GM23338 (cell line): ENCODE measurements around the gene PCDHB15.

Source experiments
- CREB1 ChIP-seq: fragments of 250-450 bp; sonication (Bioruptor Pico); IDR thresholded peaks from 2 replicates; pipeline ENCODE4 v1.5.0; 2020; ENCODE audit warnings: low read depth, mild to moderate bottlenecking, moderate library complexity
- CTCF ChIP-seq, 2 experiments: fragments of 200-600 bp in 1 of 2; sonication (generic) in 1 of 2; conservative IDR thresholded peaks; 2 replicates each; pipeline versions ENCODE4 v1.5.1 to v1.6.1; 2016 to 2017; ENCODE audit warnings: antibody characterized with exemption in 2 of 2, low read depth in 2 of 2, mild to moderate bottlenecking in 2 of 2, moderate library complexity in 1 of 2
- ETS1 ChIP-seq: IDR thresholded peaks from 2 replicates; pipeline ENCODE4 v1.6.1; 2016; ENCODE audit warnings: antibody characterized with exemption
- EZH2 ChIP-seq: fragments of 200-600 bp; sonication (generic); IDR thresholded peaks from one replicate; pipeline ENCODE4 v1.8.0; 2017; ENCODE audit warnings: antibody characterized with exemption, mild to moderate bottlenecking, low read depth; ENCODE audit not compliant: unreplicated experiment
- EZH2phosphoT487 ChIP-seq: fragments of 200-600 bp; sonication (generic); IDR thresholded peaks from one replicate; pipeline ENCODE4 v1.8.1; 2018; ENCODE audit warnings: antibody characterized with exemption; ENCODE audit not compliant: unreplicated experiment
- JUNB ChIP-seq: IDR thresholded peaks from one replicate; pipeline ENCODE4 v1.6.1; 2016; ENCODE audit warnings: antibody characterized with exemption; ENCODE audit not compliant: unreplicated experiment
- NANOG ChIP-seq: IDR thresholded peaks from 2 replicates; pipeline ENCODE4 v1.6.1; 2016; ENCODE audit warnings: antibody characterized with exemption, borderline replicate concordance
- POLR2AphosphoS5 ChIP-seq: IDR thresholded peaks from 2 replicates; pipeline ENCODE4 v1.6.1; 2016; ENCODE audit warnings: antibody characterized with exemption, low read depth
- REST ChIP-seq: IDR thresholded peaks from one replicate; pipeline ENCODE4 v1.6.1; 2018; ENCODE audit warnings: antibody characterized with exemption; ENCODE audit not compliant: unreplicated experiment
- ZNF114 ChIP-seq: fragments of 250-450 bp; sonication (Bioruptor Pico); IDR thresholded peaks from 2 replicates; pipeline ENCODE4 v1.5.0; 2020; ENCODE audit warnings: mild to moderate bottlenecking, moderate library complexity
- ZNF331 ChIP-seq: fragments of 250-450 bp; sonication (Bioruptor Pico); IDR thresholded peaks from 2 replicates; pipeline ENCODE4 v1.5.0; 2020; ENCODE audit warnings: low read depth, mild to moderate bottlenecking, moderate library complexity
- TF ChIP-seq, protein P1 (sequence below): fragments of 250-450 bp; sonication (Bioruptor Pico); IDR thresholded peaks from 2 replicates; pipeline ENCODE4 v1.5.0; 2020; ENCODE audit warnings: mild to moderate bottlenecking, moderate library complexity

GRCh38 chr5:141272906-141273305 lies 27.7 kb downstream of the PCDHB15 start:
- TF ChIP-seq CTCF (conservative IDR thresholded peaks at IDR 0.05; ENCODE audit: low read depth in 2 of 2) (peak; percentile 72 to 73), CREB1 (no peak), EZH2 (no peak), POLR2AphosphoS5 (no peak), EZH2phosphoT487 (no peak), ETS1 (no peak), REST (no peak), JUNB (no peak), ZNF331 (CRISPR knock-in tag) (no peak), NANOG (no peak), ZNF114 (no peak)
- TF ChIP-seq, protein P1, sequence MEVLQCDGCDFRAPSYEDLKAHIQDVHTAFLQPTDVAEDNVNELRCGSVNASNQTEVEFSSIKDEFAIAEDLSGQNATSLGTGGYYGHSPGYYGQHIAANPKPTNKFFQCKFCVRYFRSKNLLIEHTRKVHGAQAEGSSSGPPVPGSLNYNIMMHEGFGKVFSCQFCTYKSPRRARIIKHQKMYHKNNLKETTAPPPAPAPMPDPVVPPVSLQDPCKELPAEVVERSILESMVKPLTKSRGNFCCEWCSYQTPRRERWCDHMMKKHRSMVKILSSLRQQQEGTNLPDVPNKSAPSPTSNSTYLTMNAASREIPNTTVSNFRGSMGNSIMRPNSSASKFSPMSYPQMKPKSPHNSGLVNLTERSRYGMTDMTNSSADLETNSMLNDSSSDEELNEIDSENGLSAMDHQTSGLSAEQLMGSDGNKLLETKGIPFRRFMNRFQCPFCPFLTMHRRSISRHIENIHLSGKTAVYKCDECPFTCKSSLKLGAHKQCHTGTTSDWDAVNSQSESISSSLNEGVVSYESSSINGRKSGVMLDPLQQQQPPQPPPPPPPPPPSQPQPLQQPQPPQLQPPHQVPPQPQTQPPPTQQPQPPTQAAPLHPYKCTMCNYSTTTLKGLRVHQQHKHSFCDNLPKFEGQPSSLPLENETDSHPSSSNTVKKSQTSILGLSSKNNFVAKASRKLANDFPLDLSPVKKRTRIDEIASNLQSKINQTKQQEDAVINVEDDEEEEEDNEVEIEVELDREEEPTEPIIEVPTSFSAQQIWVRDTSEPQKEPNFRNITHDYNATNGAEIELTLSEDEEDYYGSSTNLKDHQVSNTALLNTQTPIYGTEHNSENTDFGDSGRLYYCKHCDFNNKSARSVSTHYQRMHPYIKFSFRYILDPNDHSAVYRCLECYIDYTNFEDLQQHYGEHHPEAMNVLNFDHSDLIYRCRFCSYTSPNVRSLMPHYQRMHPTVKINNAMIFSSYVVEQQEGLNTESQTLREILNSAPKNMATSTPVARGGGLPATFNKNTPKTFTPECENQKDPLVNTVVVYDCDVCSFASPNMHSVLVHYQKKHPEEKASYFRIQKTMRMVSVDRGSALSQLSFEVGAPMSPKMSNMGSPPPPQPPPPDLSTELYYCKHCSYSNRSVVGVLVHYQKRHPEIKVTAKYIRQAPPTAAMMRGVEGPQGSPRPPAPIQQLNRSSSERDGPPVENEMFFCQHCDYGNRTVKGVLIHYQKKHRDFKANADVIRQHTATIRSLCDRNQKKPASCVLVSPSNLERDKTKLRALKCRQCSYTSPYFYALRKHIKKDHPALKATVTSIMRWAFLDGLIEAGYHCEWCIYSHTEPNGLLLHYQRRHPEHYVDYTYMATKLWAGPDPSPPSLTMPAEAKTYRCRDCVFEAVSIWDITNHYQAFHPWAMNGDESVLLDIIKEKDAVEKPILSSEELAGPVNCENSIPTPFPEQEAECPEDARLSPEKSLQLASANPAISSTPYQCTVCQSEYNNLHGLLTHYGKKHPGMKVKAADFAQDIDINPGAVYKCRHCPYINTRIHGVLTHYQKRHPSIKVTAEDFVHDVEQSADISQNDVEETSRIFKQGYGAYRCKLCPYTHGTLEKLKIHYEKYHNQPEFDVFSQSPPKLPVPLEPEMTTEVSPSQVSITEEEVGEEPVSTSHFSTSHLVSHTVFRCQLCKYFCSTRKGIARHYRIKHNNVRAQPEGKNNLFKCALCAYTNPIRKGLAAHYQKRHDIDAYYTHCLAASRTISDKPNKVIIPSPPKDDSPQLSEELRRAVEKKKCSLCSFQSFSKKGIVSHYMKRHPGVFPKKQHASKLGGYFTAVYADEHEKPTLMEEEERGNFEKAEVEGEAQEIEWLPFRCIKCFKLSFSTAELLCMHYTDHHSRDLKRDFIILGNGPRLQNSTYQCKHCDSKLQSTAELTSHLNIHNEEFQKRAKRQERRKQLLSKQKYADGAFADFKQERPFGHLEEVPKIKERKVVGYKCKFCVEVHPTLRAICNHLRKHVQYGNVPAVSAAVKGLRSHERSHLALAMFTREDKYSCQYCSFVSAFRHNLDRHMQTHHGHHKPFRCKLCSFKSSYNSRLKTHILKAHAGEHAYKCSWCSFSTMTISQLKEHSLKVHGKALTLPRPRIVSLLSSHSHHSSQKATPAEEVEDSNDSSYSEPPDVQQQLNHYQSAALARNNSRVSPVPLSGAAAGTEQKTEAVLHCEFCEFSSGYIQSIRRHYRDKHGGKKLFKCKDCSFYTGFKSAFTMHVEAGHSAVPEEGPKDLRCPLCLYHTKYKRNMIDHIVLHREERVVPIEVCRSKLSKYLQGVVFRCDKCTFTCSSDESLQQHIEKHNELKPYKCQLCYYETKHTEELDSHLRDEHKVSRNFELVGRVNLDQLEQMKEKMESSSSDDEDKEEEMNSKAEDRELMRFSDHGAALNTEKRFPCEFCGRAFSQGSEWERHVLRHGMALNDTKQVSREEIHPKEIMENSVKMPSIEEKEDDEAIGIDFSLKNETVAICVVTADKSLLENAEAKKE (CRISPR knock-in tag): no peak
